GM18520 (cell line): ENCODE data around the gene PCMTD2.

ENCODE experiments used
- ATAC-seq: cut with Tn5 transposase; IDR thresholded peaks from one replicate; pipeline ENCODE4 v1.9.1; 2021; ENCODE audit not compliant: unreplicated experiment

The PCMTD2 gene

DNA sequence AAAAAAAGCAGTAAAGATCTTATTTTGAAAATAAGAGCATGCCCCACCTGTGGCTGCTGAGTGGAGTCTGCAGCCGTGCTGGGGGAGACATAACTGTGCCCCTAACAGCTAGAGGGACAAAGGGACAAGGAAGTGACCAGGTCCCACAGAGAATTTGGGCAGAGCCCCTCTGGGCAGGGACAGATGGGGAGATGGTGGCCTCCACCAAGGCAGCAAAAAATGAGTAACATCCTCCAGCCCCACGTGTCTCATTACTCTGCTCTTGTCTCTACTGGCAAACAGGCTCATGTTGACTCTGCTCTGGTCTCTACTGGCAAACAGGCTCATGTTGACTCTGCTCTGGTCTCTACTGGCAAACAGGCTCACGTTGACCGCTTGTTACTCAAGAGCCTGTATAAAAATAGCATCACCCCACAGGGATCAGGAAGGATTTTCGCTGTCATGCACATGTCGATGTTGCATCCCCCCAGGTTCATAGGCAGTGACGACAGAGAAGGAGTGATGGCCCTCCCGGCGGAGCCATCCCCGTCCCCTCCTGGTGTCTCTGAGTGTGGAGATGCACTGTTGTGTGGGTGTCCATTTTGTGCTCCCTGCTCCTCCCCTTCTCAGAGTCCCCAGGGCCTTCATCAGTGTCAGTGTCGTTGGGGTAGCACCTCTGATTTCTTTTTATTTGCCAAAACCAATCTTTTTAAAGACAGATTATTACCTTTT is 17.3 kb upstream of the PCMTD2 start:
- ATAC-seq, result no peak

DNA sequence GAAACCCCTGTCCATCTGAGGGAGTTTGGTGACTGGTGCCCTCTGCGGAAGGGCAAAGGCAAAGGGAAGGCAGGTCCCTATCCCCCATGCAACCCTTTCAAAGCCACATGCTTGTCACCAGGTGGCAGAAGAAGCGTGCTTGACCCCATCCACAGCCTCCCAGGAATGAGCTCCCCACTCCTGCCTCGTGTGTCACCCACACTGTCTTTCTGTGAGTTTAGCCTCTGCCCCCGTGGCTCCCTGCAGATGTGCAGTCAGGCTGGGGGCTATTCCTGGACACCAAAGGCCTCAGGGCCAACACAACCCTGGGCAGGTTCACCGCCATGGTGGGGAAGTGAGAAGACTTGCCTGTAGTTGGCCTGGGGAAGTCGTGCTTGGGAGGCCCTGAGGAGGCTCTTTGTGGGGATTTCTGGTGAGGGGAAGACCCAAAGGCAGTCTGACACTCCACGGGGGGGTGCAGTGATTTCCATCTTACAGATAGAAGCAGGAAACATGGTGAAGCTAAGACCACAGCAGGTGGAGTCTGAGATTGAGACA is 16.6 kb upstream of the PCMTD2 start:
- no peak for ATAC-seq

DNA sequence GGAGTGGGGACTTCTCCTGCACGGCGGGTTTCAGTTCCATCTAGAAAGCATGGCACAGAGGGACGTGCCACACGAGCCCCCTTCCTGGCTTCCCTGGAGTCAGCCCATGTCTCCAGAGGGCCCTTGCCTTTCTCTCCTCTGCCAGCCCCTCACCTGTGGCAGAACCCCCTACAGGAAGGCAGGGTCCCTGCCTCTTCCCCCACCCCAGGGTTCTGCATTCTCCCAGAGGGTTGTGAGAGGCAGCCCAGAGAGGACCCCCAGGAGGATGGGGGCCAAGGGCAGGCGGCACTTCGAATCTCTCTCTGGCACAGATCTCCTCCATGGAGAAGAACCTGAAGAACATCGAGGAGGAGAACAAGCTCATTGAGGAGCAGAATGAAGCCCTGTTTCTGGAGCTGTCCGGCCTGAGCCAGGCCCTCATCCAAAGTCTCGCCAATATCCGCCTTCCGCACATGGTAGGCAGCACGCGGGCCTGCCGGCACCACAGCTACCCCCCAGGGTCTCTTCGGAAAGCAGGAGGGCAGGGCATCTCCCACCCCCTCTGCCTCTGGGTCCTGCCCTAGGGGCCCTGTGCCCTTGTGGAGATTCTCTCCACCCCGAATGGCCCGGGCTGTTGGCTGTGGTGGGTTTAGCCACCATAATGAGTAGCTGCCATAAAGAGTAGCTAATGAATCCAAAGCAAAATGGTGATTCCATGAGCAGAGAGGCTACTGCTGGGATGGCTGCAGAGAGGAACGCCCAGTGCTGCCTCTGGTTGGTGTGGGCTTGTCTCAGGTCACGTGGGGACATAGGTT is 15.9 kb upstream of the PCMTD2 start:
- ATAC-seq, result no peak

DNA sequence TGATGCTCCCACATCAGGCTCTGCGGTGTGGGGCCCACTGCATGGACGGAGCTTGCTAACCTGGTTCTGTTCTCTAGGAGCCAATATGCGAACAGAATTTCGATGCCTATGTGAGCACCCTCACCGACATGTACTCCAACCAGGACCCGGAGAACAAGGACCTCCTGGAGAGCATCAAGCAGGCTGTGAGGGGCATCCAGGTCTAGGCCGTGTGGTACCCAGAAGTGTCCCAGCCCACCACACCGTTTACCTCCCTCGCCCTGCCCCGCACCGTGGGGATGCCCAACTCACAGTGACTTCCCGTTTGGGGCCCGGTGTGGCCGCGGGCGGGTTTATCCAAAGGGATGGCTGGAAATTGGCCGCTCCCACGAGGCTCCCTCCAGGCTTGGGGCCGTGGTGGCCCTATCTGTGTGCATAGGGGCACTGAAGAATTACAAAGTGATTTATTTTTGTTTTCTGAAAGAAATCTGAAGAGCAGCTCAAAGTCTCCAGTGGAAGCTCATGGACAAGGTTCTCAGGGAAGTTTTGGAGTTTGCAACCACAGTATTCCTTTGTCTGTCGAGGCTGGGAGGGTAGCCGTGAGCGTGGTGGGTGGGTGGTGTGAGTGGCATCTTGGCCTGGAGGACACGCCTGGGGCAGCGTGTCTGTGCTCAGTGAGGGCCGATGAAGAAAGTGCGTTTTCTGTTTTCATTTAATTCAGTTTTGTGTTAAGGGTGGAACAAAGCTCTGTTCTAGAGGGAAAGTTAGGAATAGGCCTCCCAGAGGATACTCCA is 15.1 kb upstream of the PCMTD2 start:
- no peak for ATAC-seq

DNA sequence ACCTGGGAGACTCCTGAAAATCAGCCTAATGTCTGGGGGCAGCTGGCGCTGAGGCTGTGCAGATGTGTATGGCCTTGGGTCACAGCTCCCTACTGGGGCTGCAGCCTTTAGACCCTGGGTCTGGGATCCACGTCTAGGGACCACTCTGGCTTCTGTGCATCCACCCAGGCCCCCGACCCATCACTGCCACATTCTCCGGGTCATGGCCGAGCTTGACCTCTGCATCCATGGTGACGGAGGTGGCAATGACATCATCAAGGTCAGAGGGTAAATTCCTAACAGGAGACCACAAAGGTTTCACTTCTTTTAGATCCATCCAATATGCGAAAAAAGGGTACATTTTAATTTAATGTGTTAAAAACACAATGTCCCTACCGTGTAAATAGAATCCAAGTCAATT is 14.5 kb upstream of the PCMTD2 start:
- ATAC-seq, result no peak

DNA sequence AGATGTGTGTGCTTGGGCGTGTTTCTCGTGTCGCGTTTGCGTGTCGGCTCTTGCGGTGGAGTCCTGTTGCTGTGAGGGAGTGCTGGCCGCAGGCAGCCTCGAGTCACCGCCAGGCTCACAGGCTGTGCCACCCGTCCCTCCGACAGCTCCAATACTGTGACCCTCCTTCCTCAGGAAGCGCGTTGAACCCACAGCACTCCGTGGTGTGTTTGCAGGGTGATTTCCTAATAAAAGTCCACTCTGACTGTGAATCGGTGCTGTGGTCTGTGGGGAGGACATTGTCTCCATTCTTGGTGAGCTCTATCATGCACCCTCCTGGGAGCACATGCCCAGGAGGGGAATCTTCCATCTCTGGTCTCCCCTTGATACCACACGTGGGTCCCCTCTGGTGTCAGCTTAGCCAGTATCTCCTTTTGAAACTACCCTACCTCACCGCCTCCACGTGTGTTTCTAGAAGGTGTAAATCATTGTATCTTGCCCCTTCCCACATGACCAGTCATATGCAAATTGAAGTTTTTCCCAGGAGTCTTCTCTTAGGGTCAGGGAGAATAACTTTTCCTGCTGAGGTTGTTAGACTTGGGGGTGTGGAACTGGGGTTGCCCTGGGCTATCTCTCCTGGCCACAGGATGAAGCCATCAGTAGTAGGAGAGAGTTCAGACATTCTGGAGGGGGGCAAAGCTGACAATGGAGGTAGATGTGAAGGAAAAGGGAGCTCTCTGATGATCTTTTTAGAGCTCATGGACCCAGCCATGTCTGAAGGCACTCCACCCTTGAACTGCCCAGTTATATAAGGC is 13.3 kb upstream of the PCMTD2 start:
- ATAC-seq, result no peak

DNA sequence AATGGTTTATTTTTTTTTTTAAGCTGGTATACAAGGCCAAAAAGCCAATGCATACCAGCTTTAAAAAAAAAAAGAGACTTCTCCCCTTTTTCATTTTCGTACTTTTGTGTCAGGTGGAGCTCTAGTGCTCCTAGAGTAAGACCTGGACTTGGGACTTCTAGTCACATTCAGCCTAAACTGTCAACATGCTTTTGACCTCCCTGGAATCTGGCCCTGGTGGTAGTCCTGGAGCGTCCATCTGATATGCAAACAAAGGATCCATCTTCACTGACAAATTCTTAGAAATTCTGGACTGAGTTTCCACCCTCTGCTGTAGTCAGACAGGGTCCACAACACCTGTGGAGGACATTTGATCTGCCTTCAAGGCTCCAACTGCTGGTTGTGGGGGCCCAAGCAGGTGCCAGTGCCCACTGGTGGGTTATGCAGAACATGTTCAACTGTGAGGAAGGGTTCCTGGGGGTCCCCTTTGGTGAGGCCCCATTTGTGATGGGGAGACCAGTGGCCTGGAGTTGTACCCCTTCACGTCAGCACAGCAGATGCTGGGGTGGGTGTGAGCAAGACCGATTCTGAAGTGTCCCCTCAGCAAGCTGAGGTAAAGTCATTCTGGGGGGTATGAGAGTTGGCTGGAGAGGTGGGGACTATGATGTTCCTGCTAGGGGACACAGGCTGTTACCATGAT is 12.6 kb upstream of the PCMTD2 start:
- ATAC-seq, result no peak

DNA sequence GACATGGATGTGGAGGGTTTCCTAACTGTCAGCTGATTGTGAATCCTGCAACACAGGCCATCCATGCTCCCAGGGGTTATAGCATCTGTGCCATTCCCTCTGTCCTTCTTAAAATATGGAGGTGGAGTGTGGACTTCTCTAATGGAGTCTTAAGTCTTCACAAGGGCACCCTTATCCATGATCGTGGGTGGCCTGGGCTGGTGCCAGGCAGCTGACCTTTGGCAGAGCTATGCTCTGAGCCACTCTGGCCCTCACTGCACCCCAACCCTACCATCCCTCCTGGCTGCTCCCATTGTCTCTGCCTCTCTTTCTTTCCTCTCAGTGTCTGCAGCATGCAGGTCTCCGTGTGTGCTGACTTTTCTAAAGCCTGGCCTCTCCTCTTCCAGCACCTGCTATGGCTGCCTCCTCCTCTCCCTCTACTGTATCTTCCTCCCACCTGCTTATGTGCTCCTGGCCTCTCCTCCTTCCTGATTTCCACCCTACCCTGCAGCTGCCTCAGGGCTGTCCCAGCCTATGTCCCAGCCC is 11.2 kb upstream of the PCMTD2 start:
- no peak for ATAC-seq

DNA sequence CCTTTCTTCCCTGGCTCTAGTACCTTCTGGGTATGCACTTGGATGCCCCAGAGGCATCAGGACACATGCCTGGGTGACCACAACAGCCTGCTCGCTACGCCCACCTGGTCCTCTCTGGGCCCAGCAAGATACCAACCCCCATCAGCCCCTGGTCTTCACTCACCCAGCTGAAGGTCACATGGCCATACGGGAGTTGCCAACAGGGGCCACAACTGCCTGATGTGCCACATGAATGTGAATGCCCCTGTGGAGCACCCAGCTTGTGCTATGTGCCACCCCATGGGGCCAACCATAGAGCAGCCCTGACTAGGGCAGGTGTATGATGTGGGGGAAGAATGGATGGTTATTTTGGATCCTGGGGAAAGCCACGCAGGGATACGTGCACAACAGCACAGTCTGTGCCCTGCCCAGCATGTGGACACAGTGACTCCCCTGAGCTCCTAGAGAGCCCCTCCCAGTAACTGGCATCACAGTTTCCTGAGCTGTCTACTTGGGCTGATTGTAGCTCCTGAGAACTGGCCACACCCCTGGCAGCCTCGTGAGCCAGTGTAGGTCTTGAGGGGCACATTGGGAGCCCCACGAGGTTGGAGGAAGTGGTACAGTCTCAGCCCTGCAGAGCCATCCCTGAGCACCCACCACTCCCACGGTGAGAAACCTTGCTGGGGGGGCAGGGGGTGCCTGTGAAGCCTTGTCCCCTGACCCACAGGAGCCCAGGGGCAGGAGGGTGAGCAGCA is 10.5 kb upstream of the PCMTD2 start:
- ATAC-seq, result no peak

DNA sequence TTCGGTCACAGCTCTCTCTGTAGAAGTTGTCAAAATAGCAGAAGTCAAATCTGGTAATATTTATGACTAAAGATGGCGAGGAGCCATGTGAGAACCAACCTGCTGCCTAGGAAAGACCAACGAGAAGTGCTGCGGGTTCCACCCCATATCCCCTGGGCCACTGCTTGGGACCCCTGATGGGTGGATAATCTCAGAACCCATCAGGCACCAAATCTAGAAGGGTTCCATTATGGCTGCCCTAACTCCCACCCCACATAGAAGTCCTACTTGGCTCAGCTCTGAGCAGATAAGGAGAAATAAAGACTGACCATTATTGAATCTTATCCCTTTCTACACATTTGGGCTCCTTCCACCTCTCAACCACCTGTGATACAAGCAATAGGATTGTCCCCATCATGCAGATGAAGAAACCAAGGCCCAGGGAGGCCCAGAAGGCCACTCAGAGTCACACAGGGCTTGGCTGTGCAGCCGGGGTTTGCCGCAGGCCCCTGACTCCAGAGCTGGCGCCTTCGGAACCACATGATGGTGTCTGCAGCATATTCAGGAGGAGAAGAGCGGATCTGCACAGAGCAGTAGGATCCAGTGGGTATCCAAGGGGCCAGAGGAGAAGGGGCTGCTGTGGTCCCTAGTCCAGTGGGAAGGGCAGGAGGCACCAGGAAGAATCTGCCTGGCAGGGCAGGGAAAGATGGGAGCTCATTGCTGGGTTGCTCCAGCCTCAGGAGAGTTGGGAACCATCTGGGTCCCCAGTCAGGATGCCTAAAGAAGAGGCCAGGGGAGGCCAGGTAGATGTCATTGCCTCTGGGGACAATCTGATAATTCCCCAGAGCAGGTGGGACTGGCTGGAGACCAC is 9.6 kb upstream of the PCMTD2 start:
- no peak for ATAC-seq

DNA sequence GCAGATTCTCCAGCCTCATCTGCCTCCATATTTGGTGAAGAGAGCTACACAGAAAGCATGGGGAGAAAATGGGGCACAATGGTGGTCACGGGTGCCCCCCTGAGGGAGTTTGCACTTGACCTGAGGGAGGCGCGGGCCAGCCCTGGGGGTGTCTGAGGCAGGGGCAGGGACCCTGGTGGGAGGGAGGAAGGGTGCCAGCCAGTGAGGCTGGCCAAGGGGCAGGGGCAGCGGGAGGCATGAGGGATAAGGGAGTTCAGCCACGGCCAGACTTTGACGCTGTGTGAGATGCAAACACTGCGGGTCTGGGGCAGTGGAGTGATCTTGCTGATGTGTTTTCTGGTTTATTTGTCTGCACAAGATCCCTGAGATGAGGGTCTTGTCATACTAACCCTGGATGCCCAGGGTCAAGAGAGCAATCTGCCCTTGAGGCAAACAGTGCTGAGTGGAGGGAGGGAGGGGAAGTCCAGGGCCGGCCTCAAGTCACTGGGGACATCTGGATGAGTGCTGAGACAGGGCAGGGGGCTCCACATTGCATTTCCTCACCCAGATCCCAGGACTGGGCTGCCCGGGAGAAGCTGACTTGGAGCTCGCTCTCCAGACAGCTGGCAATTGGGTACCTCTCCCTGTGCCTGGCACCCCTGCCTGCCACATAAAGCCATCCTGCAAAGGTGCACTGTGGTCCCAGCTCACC is 8.8 kb upstream of the PCMTD2 start:
- no peak for ATAC-seq

DNA sequence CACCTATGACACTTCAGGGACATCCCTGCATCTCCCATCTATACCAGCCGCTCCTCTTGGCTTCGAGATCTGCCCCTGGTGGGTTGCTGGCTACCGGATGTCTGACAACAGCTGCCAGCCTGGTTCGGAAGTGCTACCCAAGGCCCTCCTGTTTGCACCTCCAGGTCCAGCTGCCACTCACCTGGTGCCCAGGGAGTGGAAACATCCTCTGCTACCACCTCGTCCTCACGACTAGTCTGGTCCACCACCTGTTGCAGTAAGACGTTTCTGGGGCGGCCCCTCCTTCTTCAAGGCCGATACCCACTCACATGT is 8.3 kb upstream of the PCMTD2 start:
- ATAC-seq, result no peak

DNA sequence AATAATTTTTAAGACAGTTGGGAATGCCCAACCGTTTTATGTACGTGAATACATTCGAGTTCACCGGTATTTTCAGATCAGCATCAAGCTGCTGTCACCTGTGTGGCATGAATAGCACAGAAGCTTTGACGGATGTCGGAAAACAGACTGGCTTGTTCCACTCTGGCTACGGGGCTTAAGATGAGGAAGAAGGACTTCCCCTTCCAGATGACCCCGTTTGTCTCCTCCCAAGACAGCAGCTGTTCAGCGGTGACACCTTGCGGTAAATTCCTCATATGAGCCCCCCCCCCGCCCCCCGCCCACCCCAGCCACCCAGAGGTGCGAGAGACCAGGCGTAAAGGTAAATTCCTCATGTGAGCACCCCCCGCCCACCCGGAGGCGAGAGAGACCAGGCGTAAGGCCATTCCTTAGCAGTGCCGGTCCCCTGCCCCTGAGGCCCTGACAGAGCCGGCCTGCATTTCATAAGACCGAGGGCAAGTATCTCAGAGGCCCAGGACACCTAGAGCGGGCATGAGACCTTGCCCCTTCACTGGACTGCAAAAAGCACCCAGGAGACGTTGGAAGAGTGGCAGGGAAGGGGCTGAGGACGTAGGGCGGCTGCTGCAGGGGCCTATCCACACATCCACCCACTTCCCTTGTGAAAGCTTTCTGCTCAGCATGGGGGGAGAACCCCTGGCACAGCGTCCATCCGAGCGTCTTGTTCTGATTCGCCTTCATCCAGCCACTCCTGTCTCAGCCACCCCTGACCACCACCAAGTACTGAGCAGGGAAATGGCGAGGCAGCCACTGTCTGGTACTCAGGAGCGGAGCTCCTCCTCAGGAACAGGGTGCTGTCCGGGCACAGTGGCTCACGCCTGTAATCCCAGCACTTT is 7.3 kb upstream of the PCMTD2 start:
- ATAC-seq, result no peak

DNA sequence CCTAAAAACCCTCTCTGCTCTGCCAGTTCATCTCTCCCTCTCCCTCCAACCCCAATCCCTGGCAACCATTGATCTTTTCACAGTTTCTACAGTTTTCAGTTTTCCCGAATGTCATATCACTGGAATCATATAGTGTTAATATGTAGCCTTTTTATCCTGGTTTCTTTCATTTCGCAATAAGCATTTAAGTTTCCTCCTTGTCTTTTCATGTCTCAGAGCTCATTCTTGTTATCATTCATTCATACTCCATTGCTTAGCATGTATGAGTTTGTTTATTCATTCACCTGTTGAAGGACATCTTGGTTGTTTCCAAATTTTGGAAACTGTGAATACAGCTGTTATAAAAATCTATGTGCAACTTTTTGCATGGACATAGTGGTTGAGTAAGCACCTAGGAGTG is 5.5 kb upstream of the PCMTD2 start:
- no peak for ATAC-seq

DNA sequence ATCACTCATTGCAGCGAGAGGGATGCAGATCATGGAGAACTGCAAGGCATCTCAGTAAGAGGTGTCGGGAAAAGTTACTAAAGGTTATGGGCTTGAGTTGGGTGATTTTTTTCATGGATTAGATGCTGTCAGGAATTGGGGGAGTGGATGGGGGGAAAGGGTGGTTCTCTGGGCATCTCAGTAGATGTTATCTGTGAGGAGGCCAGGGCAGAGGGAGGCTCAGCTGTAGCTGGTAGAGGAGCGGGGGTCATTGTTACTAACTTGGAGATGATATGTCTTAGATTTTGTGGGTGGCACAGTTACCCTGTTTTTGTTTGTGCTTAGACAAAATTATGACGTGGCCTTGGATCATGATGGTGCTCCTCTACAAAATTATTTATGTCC is 2.6 kb upstream of the PCMTD2 start:
- no peak for ATAC-seq

DNA sequence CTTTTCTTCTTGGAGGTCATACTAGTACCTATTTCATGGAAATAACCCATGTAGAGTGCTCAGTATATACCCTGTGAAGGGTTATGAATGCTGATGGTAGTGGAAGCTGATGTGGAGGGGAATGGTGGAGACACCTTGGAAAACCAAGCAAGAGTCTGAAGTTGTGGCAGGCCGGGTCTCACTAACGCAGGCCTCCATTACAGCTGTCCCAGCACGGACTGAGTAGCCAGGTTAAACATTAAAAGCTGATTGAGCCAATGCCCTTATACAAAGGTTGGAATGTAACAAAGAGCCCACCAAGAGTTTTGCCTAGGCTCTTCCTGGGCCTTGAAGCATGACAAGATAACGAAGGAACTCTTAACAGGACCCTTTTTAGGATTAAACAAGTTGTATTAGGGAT is 2.1 kb upstream of the PCMTD2 start:
- no peak for ATAC-seq

DNA sequence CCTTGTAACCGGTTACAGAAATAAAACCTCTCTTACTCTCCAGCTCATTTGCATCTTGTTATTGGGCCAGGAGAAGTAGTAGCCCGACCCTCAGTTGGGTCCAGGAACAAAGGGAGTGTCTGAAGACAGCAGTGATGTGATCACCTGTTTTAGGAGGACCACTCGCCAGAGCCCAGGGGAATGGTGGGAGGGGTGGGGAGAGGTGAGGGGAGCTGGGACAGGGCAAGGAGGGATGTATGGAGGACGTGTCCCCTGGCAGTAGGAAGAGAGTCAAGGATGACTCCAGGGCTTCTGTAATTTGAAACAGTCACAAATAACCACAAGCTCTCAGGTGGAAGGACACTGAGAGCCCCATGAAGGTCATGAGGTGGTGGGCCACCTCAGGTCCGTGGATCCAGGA is 1.4 kb upstream of the PCMTD2 start:
- no peak for ATAC-seq
